Brain microvascular endothelial cell (primary cell): ENCODE results near the gene PDE9A.

Source experiments
- DNase-seq: peaks from one replicate; pipeline ENCODE4 v3.0.0-alpha.2; 2020
- H3K27ac ChIP-seq: fragments of 250-450 bp; sonication (Bioruptor Pico); 2 replicates; pipeline ENCODE4 v1.5.1; 2020; ENCODE audit warnings: mild to moderate bottlenecking, moderate library complexity
- H3K27me3 ChIP-seq: fragments of 250-450 bp; sonication (Bioruptor Pico); replicated peaks from 2 replicates; pipeline ENCODE4 v1.5.1; 2020; ENCODE audit warnings: mild to moderate bottlenecking
- H3K36me3 ChIP-seq: fragments of 250-450 bp; sonication (Bioruptor Pico); replicated peaks from 2 replicates; pipeline ENCODE4 v1.5.1; 2020; ENCODE audit warnings: mild to moderate bottlenecking
- H3K4me3 ChIP-seq: 2 replicates; pipeline ENCODE4 v1.5.1; 2011; ENCODE audit warnings: low read depth, mild to moderate bottlenecking, control low read depth, low read length, moderate library complexity
- in situ Hi-C: cut with HindIII; loops from 2 replicates; pipeline ENCODE4 v1.10.0; 2017; ENCODE audit warnings: low sequenced_read_pairs, low pct_ligation_motif_present
- TF ChIP-seq, protein P1 (sequence below): IDR thresholded peaks from 2 replicates; pipeline ENCODE4 v1.5.1; 2011; ENCODE audit warnings: low read depth, mild to moderate bottlenecking, moderate library complexity, low read length, control low read depth, inconsistent platforms; ENCODE audit errors: missing control alignments

PDE9A gene

DNA sequence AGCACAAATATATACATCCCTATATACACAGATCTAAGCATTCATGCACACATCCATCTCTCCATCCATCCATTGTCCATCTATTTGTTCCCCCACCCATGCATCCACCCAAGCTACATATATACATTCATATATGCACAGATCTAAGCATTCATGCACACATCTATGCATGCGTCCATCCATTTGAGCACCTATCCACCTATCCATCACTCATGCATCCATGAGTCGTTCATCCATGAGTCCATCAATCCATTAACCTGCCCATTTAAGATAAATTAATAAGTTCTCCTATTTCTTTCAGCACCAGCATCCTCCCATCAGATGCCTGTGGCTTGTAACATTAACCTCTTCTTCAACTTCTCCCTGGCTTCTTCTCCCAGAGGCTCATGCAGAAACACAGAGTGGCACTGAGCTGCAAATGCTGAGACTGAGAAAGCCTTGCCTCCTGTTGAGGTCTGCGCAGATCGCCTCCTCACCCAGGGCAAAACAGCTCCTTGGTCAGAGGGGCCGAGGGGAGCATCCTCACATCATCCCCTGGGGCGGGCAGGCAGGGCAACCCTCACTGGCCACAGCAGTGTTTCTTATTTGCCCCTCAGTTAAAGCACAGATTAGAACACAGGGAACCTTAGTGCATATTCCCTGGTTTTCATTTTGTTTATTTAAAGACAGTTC is 17.4 kb upstream of the PDE9A start:
- in situ Hi-C loops: no loop called here
- peaks cover 10% of the 10 kb centered on the region for H3K27me3 ChIP-seq

DNA sequence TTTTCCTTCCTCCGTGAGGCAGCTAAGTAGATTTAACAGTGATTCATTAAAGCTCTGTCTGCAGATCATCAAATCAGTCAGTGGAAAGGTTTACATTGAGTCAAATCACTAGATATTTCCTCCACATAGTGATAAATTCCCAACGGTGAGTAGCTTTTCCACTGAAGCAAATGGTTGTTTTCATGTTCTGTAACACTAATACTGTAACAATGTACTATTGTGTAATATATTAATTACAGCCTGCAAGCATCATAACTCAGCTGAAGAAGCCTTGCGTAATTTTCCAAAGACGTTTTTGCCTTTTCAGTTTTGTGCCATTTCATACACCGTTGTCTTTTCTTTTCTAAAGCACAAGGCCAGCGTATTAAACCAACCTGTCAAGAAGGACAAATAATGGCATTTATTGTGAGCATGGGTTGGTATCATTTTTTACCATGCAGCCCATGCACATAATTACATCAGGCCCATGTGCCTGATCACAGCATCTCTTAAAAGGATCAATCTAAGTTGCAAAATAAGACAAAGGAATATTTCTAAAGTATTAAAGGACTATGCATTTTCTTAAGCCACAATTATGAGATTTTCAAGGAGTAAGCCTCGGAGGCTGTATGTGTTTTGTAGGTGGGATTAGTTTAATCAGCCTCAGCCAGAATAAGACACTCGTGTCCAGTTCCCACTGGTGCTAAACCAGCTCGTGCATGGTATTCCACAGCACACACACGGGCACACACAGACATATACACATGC is 16.7 kb upstream of the PDE9A start:
- Histone ChIP-seq H3K36me3 (no peaks in the 10 kb centered on the region), H3K4me3 (no peak overlapping the region), H3K27me3 (peaks cover 15% of the 10 kb centered on the region), H3K27ac (no peak overlapping the region)
- TF ChIP-seq, protein P1, sequence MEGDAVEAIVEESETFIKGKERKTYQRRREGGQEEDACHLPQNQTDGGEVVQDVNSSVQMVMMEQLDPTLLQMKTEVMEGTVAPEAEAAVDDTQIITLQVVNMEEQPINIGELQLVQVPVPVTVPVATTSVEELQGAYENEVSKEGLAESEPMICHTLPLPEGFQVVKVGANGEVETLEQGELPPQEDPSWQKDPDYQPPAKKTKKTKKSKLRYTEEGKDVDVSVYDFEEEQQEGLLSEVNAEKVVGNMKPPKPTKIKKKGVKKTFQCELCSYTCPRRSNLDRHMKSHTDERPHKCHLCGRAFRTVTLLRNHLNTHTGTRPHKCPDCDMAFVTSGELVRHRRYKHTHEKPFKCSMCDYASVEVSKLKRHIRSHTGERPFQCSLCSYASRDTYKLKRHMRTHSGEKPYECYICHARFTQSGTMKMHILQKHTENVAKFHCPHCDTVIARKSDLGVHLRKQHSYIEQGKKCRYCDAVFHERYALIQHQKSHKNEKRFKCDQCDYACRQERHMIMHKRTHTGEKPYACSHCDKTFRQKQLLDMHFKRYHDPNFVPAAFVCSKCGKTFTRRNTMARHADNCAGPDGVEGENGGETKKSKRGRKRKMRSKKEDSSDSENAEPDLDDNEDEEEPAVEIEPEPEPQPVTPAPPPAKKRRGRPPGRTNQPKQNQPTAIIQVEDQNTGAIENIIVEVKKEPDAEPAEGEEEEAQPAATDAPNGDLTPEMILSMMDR: no peak
- in situ Hi-C loops: no loop called here
- DNase-seq: peak; percentile 3

More for the DNA sequence above, 17.4 kb upstream of the PDE9A start:
- Histone ChIP-seq H3K4me3 (no peak overlapping the region), H3K27ac (no peak overlapping the region), H3K36me3 (no peaks in the 10 kb centered on the region)
- TF ChIP-seq, protein P1: no peak
- DNase-seq: no peak

DNA sequence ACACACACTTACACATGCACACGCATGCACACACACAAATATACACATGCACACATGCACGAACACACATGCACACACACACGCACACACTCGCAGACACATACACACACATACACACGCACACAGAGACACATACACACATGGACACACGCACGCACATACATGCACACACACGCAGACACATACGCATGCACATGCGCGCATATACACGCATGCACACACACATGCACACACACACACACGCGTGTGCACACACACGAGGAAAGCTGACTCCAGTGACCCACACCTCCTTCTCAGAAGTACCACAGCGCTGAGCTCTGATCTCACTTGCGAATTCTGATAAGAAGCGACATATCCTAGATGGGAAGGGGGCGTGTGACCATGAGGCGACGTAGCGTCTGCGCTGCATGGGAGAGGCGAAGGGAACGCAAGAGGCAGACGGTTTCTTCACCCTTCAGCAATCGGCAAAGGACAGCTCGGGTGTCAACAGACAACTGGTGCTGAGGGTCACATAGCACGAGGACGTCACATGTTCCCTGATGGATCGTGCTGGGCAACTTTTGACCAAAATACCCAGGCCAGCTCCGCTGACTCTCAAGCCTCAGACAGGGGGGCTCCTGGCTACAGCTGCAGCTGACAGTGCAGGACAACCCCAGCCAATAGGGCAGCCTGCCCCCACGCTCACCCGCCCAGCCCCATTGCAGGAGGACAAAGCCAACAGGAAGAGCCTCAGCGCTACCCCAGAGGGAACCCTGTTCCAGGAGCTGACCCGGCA is 16.0 kb upstream of the PDE9A start:
- no peak overlapping the region for H3K27ac ChIP-seq
- TF ChIP-seq, protein P1: no peak
- H3K4me3 ChIP-seq: no peak overlapping the region
- no peaks in the 10 kb centered on the region for H3K36me3 ChIP-seq
- in situ Hi-C loops: no loop called here
- no peak for DNase-seq
- H3K27me3 ChIP-seq: peaks cover 18% of the 10 kb centered on the region

DNA sequence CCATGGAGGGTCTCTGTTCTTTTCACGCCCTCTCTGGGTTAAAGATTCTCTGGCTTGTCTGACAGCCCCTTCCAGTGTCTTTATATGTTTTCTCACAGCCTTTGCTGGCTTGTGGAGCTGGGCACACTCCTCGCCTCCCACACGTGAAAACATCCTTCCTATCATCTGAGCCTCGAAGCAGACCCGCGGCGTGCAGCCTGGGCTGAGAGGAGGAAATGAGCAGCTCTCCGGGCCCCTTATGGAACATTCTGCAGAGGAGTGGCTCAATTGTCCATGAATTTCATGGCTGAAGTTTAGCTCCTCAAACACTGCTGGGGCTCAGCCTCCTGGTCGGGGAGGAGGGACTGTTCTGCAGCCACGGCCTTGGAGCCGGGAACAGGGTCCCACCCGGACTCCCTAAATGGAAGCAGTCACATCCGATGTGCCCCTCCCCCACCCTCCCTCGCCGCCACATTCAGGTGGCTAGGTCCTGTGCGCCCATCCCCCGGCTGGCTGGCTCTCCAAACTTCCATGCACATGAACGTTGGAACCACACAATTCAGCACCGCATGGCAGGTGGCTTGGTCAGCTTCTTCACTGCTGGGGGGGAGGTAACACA is 15.1 kb upstream of the PDE9A start:
- DNase-seq: no peak
- Histone ChIP-seq H3K27ac (no peak overlapping the region), H3K4me3 (no peak overlapping the region), H3K27me3 (peaks cover 23% of the 10 kb centered on the region), H3K36me3 (no peaks in the 10 kb centered on the region)
- TF ChIP-seq, protein P1: no peak
- in situ Hi-C loops: no loop called here

DNA sequence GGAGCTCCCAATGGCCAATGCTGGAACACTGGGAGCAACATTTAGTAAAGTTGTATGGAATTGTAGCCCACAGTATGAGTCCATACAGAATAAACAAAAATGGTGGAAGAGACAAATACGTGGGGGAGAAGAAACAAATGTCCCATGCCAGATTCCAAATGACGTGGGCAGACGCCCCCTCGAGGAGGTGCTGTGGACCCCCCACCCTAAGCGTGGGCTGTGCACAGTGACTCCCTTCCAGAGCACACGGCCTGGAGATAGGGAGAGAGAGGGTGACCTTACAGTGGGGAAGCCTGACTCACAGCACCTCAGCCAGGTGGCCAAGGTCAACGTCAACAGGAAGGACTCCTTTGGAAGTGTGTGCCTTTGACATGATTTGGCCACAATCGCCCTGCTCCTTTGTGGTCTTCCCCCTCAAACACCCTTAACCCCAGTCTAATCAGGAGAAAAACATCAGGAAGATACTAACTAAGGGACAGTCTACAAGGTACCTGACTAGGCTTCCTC is 13.7 kb upstream of the PDE9A start:
- in situ Hi-C loops: no loop called here
- no peak for DNase-seq

More for the DNA sequence above, 13.7 kb upstream of the PDE9A start:
- TF ChIP-seq, protein P1: no peak
- Histone ChIP-seq H3K27ac (no peak overlapping the region), H3K4me3 (no peak overlapping the region), H3K36me3 (no peaks in the 10 kb centered on the region), H3K27me3 (peaks cover 23% of the 10 kb centered on the region)
